Fibroblast of skin of back (primary cell): ENCODE data around the gene SCUBE3.

Experiments used
- DNase-seq: peaks from one replicate; pipeline ENCODE4 v3.0.0-alpha.2; 2013

Gene SCUBE3

GRCh38 chr6:35240838-35241801 lies 27.4 kb downstream of the SCUBE3 start:
- DNase-seq = peak; percentile 46

GRCh38 chr6:35242486-35242885 lies 28.7 kb downstream of the SCUBE3 start:
- DNase-seq = no peak

GRCh38 chr6:35242906-35243305 lies 29.1 kb downstream of the SCUBE3 start:
- no peak for DNase-seq

- no peak for DNase-seq
Observed at GRCh38 chr6:35243386-35243958, 29.7 kb downstream of the SCUBE3 start.

GRCh38 chr6:35244551-35244950 lies 30.8 kb downstream of the SCUBE3 start:
- DNase-seq = no peak

- no peak for DNase-seq
Observed at GRCh38 chr6:35247642-35248231, 34.0 kb downstream of the SCUBE3 start.

GRCh38 chr6:35248300-35248699 lies 34.5 kb downstream of the SCUBE3 start:
- peak; percentile 50 for DNase-seq

- DNase-seq = no peak
Observed at GRCh38 chr6:35248965-35249364, 35.2 kb downstream of the SCUBE3 start.

- no peak for DNase-seq
Observed at GRCh38 chr6:35251949-35252348, 38.2 kb downstream of the SCUBE3 start.

GRCh38 chr6:35253249-35253648 lies 39.5 kb downstream of the SCUBE3 start:
- DNase-seq = no peak

- no peak for DNase-seq
Observed at GRCh38 chr6:35258336-35258735, 44.6 kb downstream of the SCUBE3 start.

GRCh38 chr6:35258858-35259193 lies 45.1 kb downstream of the SCUBE3 start:
- peak; percentile 53 for DNase-seq

- peak; percentile 96 for DNase-seq
Observed at GRCh38 chr6:35259194-35259947, 45.6 kb downstream of the SCUBE3 start, which contains the start of gene ZNF76. Gene ZNF76, plus strand, starts transcription at chr6:35259735. Its CDS starts 21,417 bp downstream, at chr6:35281152.

GRCh38 chr6:35259948-35260590 lies 46.3 kb downstream of the SCUBE3 start:
- DNase-seq = peak; percentile 30

- DNase-seq = no peak
Observed at GRCh38 chr6:35260591-35261570, 47.1 kb downstream of the SCUBE3 start.

GRCh38 chr6:35262596-35262995 lies 48.8 kb downstream of the SCUBE3 start:
- DNase-seq = no peak

- no peak for DNase-seq
Observed at GRCh38 chr6:35264550-35265274, 51.0 kb downstream of the SCUBE3 start.

GRCh38 chr6:35265523-35265922 lies 51.8 kb downstream of the SCUBE3 start:
- no peak for DNase-seq

GRCh38 chr6:35267446-35267845 lies 53.7 kb downstream of the SCUBE3 start:
- no peak for DNase-seq

GRCh38 chr6:35267897-35268296 lies 54.1 kb downstream of the SCUBE3 start:
- no peak for DNase-seq
